ENCODE measurements around the gene C22orf23. TPM values are rescaled to one million over a fixed set of nuclear protein-coding genes. Genes with fewer than 3 reads are reported as not detected.
"Not testable (repeated sequence)": the region's sequence is repeated elsewhere in the genome, so short reads cannot be mapped to it uniquely, and the experiment has no call there.

C22orf23 gene
- total RNA-seq, 1 donor from 2014 or later = 0.53 TPM

- no peak for DNase-seq (ENCODE audit: low read depth)
These were observed 3.8 kb upstream of the C22orf23 start for GRCh38 chr22:37957232-37957631.

- DNase-seq (ENCODE audit: low read depth) = not testable (repeated sequence)
These were observed 2.5 kb upstream of the C22orf23 start for GRCh38 chr22:37955825-37956397.

- DNase-seq (ENCODE audit: low read depth) = no peak
These were observed 1.3 kb upstream of the C22orf23 start for GRCh38 chr22:37954686-37955085.

GRCh38 chr22:37953062-37953436, 352 bp downstream of the C22orf23 start:
- DNase-seq (ENCODE audit: low read depth) = no peak

- DNase-seq (ENCODE audit: low read depth) = not testable (repeated sequence)
These were observed 772 bp downstream of the C22orf23 start for GRCh38 chr22:37952629-37953028.

- peak; percentile 31 for DNase-seq (ENCODE audit: low read depth)
These were observed 2.1 kb downstream of the C22orf23 start for GRCh38 chr22:37951305-37951704.

- DNase-seq (ENCODE audit: low read depth) = not testable (repeated sequence)
These were observed 6.1 kb downstream of the C22orf23 start for GRCh38 chr22:37947142-37947795.

- DNase-seq (ENCODE audit: low read depth) = not testable (repeated sequence)
These were observed 9.0 kb downstream of the C22orf23 start for GRCh38 chr22:37944423-37944822.

GRCh38 chr22:37943825-37944198, 9.6 kb downstream of the C22orf23 start:
- no peak for DNase-seq (ENCODE audit: low read depth)

GRCh38 chr22:37943136-37943824, 10.1 kb downstream of the C22orf23 start:
- DNase-seq (ENCODE audit: low read depth) = no peak

GRCh38 chr22:37942133-37942532, 11.3 kb downstream of the C22orf23 start:
- no peak for DNase-seq (ENCODE audit: low read depth)

- DNase-seq (ENCODE audit: low read depth) = no peak
These were observed 12.6 kb downstream of the C22orf23 start for GRCh38 chr22:37940698-37941376.

GRCh38 chr22:37933711-37934376, 19.6 kb downstream of the C22orf23 start:
- peak; percentile 98 for DNase-seq (ENCODE audit: low read depth)

- no peak for DNase-seq (ENCODE audit: low read depth)
These were observed 20.4 kb downstream of the C22orf23 start for GRCh38 chr22:37932821-37933578.

- no peak for DNase-seq (ENCODE audit: low read depth)
These were observed 21.0 kb downstream of the C22orf23 start for GRCh38 chr22:37932401-37932800.

- no peak for DNase-seq (ENCODE audit: low read depth)
These were observed 21.5 kb downstream of the C22orf23 start for GRCh38 chr22:37931893-37932389.

- DNase-seq (ENCODE audit: low read depth) = no peak
These were observed 22.4 kb downstream of the C22orf23 start for GRCh38 chr22:37930952-37931440.

- DNase-seq (ENCODE audit: low read depth) = peak; percentile 48
These were observed 23.0 kb downstream of the C22orf23 start for GRCh38 chr22:37930270-37930951.

GRCh38 chr22:37929390-37929789, 24.0 kb downstream of the C22orf23 start:
- no peak for DNase-seq (ENCODE audit: low read depth)

GRCh38 chr22:37927637-37927936, 25.8 kb downstream of the C22orf23 start:
- DNase-seq (ENCODE audit: low read depth) = no peak

Measured in myocyte (in vitro differentiated cells).